Liver (tissue), 9 donors: ENCODE data around the gene PDRG1. TPM values are rescaled to one million over a fixed set of nuclear protein-coding genes. Genes with fewer than 3 reads are reported as not detected.

Source experiments
- DNase-seq: peaks from one replicate; pipeline ENCODE4 v3.0.0-alpha.2; 2017; ENCODE audit warnings: low spot score
- H3K27ac ChIP-seq, 2 donors: one replicate each; pipeline ENCODE4 v1.7.0; 2013; ENCODE audit warnings: inconsistent platforms in 2 of 2, low read length in 2 of 2, control low read depth in 1 of 2, low read depth in 1 of 2, mild to moderate bottlenecking in 1 of 2
- H3K27me3 ChIP-seq, 4 donors: one replicate each; pipeline versions ENCODE4 v1.6.1 to v1.7.0; 2013; ENCODE audit warnings: low read length in 3 of 4, inconsistent platforms in 1 of 4, mild to moderate bottlenecking in 1 of 4, moderate library complexity in 1 of 4; ENCODE audit not compliant: control insufficient read depth in 4 of 4, insufficient read depth in 4 of 4
- H3K36me3 ChIP-seq, 4 donors: one replicate each; pipeline versions ENCODE4 v1.6.1 to v1.7.0; 2013; ENCODE audit warnings: low read length in 3 of 4, mild to moderate bottlenecking in 3 of 4, low read depth in 1 of 4, moderate library complexity in 1 of 4; ENCODE audit not compliant: control insufficient read depth in 4 of 4, insufficient read depth in 3 of 4
- H3K4me1 ChIP-seq, 4 donors: one replicate each; pipeline versions ENCODE4 v1.6.1 to v1.7.0; 2013; ENCODE audit warnings: low read length in 3 of 4, mild to moderate bottlenecking in 3 of 4, moderate library complexity in 1 of 4; ENCODE audit not compliant: control insufficient read depth in 4 of 4, insufficient read depth in 4 of 4
- H3K4me3 ChIP-seq, 3 donors: one replicate each; pipeline versions ENCODE4 v1.6.1 to v1.7.0; 2013; ENCODE audit warnings: low read length in 3 of 3, control low read depth in 1 of 3, low read depth in 1 of 3, mild to moderate bottlenecking in 1 of 3
- H3K9ac ChIP-seq, 2 donors: one replicate each; pipeline ENCODE4 v1.7.0; 2013; ENCODE audit warnings: low read length in 2 of 2, mild to moderate bottlenecking in 2 of 2, moderate library complexity in 2 of 2, control low read depth in 1 of 2, low read depth in 1 of 2
- H3K9me3 ChIP-seq, 4 donors: one replicate each; pipeline versions ENCODE4 v1.6.1 to v1.7.0; 2013; ENCODE audit warnings: low read length in 3 of 4; ENCODE audit not compliant: control insufficient read depth in 4 of 4
- ATF3 ChIP-seq: IDR thresholded peaks from 2 replicates; pipeline ENCODE4 v1.6.1; 2016; ENCODE audit warnings: antibody characterized with exemption
- EGR1 ChIP-seq, 2 donors: IDR thresholded peaks; 2 replicates each; pipeline ENCODE4 v1.6.1; 2016 to 2018; ENCODE audit warnings: antibody characterized with exemption in 2 of 2, low read depth in 2 of 2
- FOXA2 ChIP-seq: IDR thresholded peaks from 2 replicates; pipeline ENCODE4 v1.6.1; 2016; ENCODE audit warnings: antibody characterized with exemption
- HNF4G ChIP-seq: IDR thresholded peaks from 2 replicates; pipeline ENCODE4 v1.6.1; 2016; ENCODE audit warnings: antibody characterized with exemption
- NR2F2 ChIP-seq: IDR thresholded peaks from 2 replicates; pipeline ENCODE4 v1.6.1; 2016; ENCODE audit warnings: antibody characterized with exemption
- RAD21 ChIP-seq, 2 donors: IDR thresholded peaks; 2 replicates each; pipeline ENCODE4 v1.6.1; 2016; ENCODE audit warnings: antibody characterized with exemption in 2 of 2, mild to moderate bottlenecking in 2 of 2
- REST ChIP-seq: IDR thresholded peaks from 2 replicates; pipeline ENCODE4 v1.6.1; 2016; ENCODE audit warnings: antibody characterized with exemption, mild to moderate bottlenecking
- RXRA ChIP-seq, 2 donors: IDR thresholded peaks; 2 replicates each; pipeline ENCODE4 v1.6.1; 2017 to 2018; ENCODE audit warnings: antibody characterized with exemption in 2 of 2, mild to moderate bottlenecking in 1 of 2
- TAF1 ChIP-seq: conservative IDR thresholded peaks from 2 replicates; pipeline ENCODE4 v1.6.1; 2016; ENCODE audit warnings: antibody characterized with exemption, mild to moderate bottlenecking
- ZBTB33 ChIP-seq: IDR thresholded peaks from 2 replicates; pipeline ENCODE4 v1.6.1; 2016; ENCODE audit warnings: antibody characterized with exemption
- whole genome bisulfite sequencing: extraction: QIAGEN DNeasy Blood & Tissue Kit; methylation state at CpG from one replicate; pipeline ENCODE4 v1.1.7; 2013; 5-methylcytosine and 5-hydroxymethylcytosine counted together
- polyA plus RNA-seq, 2 donors: library from polyadenylated mRNA; stranded (reverse) in 1 of 2; unstranded in 1 of 2; fragments of 200-250 nt in 1 of 2; fragments of >200 nt in 1 of 2; fragmentation: Nextera tagmentation in 1 of 2; extraction: Ambion mirVana in 1 of 2; gene quantifications; one replicate each; pipeline versions ENCODE4 v1.2.1 to v1.2.3, GENCODE V29; 2013 to 2015
- total RNA-seq, 2 donors: library from RNA; depleted of rRNA; stranded (reverse); fragments of >200 nt; gene quantifications; one replicate each; pipeline ENCODE4 v1.2.3, GENCODE V29; 2014
- donor health status: healthy.
- donor health status: healthy.
- donor health status: healthy.
- donor health status: healthy.
- donor health status: healthy.

PDRG1 gene
- total and polyA plus RNA-seq, 4 donors, result 2.2 to 8.0 (median 3.6) TPM

- peaks cover 0 to 2% (median under 1%) of the 10 kb centered on the region in 4 donors for H3K4me1 ChIP-seq
- no peak overlapping the region for H3K27ac ChIP-seq
- DNase-seq, result no peak
- TF ChIP-seq FOXA2 (no peak), TAF1 (no peak), RAD21 (IDR thresholded peaks at IDR 0.05) (no peak), REST (no peak), NR2F2 (no peak), ATF3 (no peak), EGR1 (IDR thresholded peaks at IDR 0.05; ENCODE audit: low read depth in 2 of 2) (no peak), ZBTB33 (no peak), HNF4G (no peak), RXRA (IDR thresholded peaks at IDR 0.05) (no peak)
- H3K36me3 ChIP-seq, result peaks cover 7 to 63% (median 50%) of the 10 kb centered on the region in 4 donors
- 93% methylated on average over 4 of the region's 4 CpGs for WGBS
- no peaks in the 10 kb centered on the region for H3K27me3 ChIP-seq
- no peak overlapping the region for H3K9ac ChIP-seq
- no peak overlapping the region for H3K4me3 ChIP-seq
- H3K9me3 ChIP-seq, result no peaks in the 10 kb centered on the region
Measured at GRCh38 chr20:31945319-31945718, 6.5 kb downstream of the PDRG1 start.

GRCh38 chr20:31943052-31943471, 8.8 kb downstream of the PDRG1 start:
- H3K36me3 ChIP-seq, result peaks cover 6 to 48% (median 39%) of the 10 kb centered on the region in 4 donors
- TF ChIP-seq EGR1 (IDR thresholded peaks at IDR 0.05; ENCODE audit: low read depth in 2 of 2) (no peak), REST (no peak), ZBTB33 (no peak), TAF1 (no peak), HNF4G (no peak), ATF3 (no peak)
- H3K4me3 ChIP-seq, result no peak overlapping the region
- no peak for DNase-seq
- H3K9ac ChIP-seq, result no peak overlapping the region
- no peaks in the 10 kb centered on the region for H3K9me3 ChIP-seq
- no peaks in the 10 kb centered on the region for H3K27me3 ChIP-seq
- no peak overlapping the region for H3K27ac ChIP-seq
- no peaks in the 10 kb centered on the region for H3K4me1 ChIP-seq
- 65% methylated on average over 2 of the region's 2 CpGs for WGBS
